IMR-90 (cell line): ENCODE data around the gene SERPINI1. TPM values are rescaled to one million over a fixed set of nuclear protein-coding genes. Genes with fewer than 3 reads are reported as not detected.

ENCODE experiments used
- ATAC-seq: fragments of 200-7000 bp; cut with Tn5 transposase; 2 replicates; pipeline ENCODE4 v1.9.1; 2020; ENCODE audit warnings: low read depth, mild to moderate bottlenecking, moderate library complexity
- BruUV-seq: library from RNA; stranded (reverse); fragments of 400-500 nt; replicated peaks from 2 replicates; lab custom pipeline; 2021; lab: Mats Ljungman, UMichigan
- CTCF ChIA-PET: fragments of 300-600 bp; formaldehyde crosslinking; extraction: SDS; loops from one replicate; lab custom pipeline; 2021; ENCODE audit warnings: antibody characterized with exemption; lab: Yijun Ruan, JAX
- POLR2A ChIA-PET: fragments of 300-600 bp; sonication (Branson Sonifier 250); formaldehyde crosslinking; loops from one replicate; lab custom pipeline; 2022; ENCODE audit warnings: antibody characterized with exemption; ENCODE audit not compliant: unreplicated experiment; lab: Charles Lee
- DNase-seq: peaks from one replicate; pipeline ENCODE4 v3.0.0; 2013
- H2AFZ ChIP-seq: replicated peaks from 2 replicates; pipeline ENCODE3; 2013; ENCODE audit warnings: low read length, mild to moderate bottlenecking; ENCODE audit not compliant: poor library complexity
- H2AK5ac ChIP-seq: 2 replicates; pipeline ENCODE4 v1.6.1; 2013; ENCODE audit warnings: low read depth, low read length, inconsistent platforms
- H2AK9ac ChIP-seq: replicated peaks from 2 replicates; pipeline ENCODE3; 2013; ENCODE audit warnings: mild to moderate bottlenecking, low read depth, low read length, moderate library complexity; ENCODE audit not compliant: poor library complexity
- H2BK120ac ChIP-seq: 2 replicates; pipeline ENCODE4 v1.6.1; 2013; ENCODE audit warnings: low read depth, low read length, inconsistent platforms
- H2BK15ac ChIP-seq: 3 replicates; pipeline ENCODE4 v1.6.1; 2013; ENCODE audit warnings: low read depth, low read length, inconsistent platforms
- H2BK20ac ChIP-seq: 2 replicates; pipeline ENCODE4 v1.6.1; 2013; ENCODE audit warnings: low read depth, mild to moderate bottlenecking, inconsistent platforms, low read length, moderate library complexity
- H2BK5ac ChIP-seq: 2 replicates; pipeline ENCODE4 v1.6.1; 2013; ENCODE audit warnings: mild to moderate bottlenecking, low read depth, low read length, inconsistent platforms; ENCODE audit not compliant: poor library complexity, severe bottlenecking
- H3K14ac ChIP-seq: replicated peaks from 2 replicates; pipeline ENCODE4 v1.6.1; 2013; ENCODE audit warnings: low read depth, low read length, inconsistent platforms
- H3K18ac ChIP-seq: 2 replicates; pipeline ENCODE4 v1.6.1; 2013; ENCODE audit warnings: low read depth, low read length, control low read depth
- H3K23ac ChIP-seq: 2 replicates; pipeline ENCODE4 v1.6.1; 2013; ENCODE audit warnings: low read depth, low read length, inconsistent platforms
- H3K27ac ChIP-seq: 2 replicates; pipeline ENCODE4 v1.5.1; 2013; ENCODE audit warnings: mild to moderate bottlenecking, control low read depth, low read length; ENCODE audit not compliant: insufficient read depth
- H3K27me3 ChIP-seq: 2 replicates; pipeline ENCODE4 v1.6.1; 2013; ENCODE audit warnings: low read length; ENCODE audit not compliant: control insufficient read depth, insufficient read depth
- H3K36me3 ChIP-seq: 2 replicates; pipeline ENCODE4 v1.6.1; 2013; ENCODE audit warnings: low read length, mixed read lengths; ENCODE audit not compliant: control insufficient read depth, insufficient read depth
- H3K4ac ChIP-seq: 2 replicates; pipeline ENCODE4 v1.6.1; 2013; ENCODE audit warnings: low read depth, low read length, inconsistent platforms
- H3K4me1 ChIP-seq: 2 replicates; pipeline ENCODE4 v1.6.1; 2013; ENCODE audit warnings: low read length, mixed read lengths; ENCODE audit not compliant: control insufficient read depth, insufficient read depth
- H3K4me2 ChIP-seq: 2 replicates; pipeline ENCODE4 v1.6.1; 2013; ENCODE audit warnings: low read depth, mild to moderate bottlenecking, control low read depth, low read length, moderate library complexity
- H3K4me3 ChIP-seq: 2 replicates; pipeline ENCODE4 v1.5.1; 2013; ENCODE audit warnings: low read depth, mild to moderate bottlenecking, control low read depth, low read length, moderate library complexity; ENCODE audit not compliant: insufficient read depth
- H3K56ac ChIP-seq: 2 replicates; pipeline ENCODE4 v1.6.1; 2013; ENCODE audit warnings: low read length, inconsistent platforms; ENCODE audit not compliant: insufficient read depth; ENCODE audit errors: extremely low read depth
- H3K79me1 ChIP-seq, 2 experiments: 2 replicates each; pipeline ENCODE4 v1.6.1; 2013; ENCODE audit warnings: low read length in 2 of 2, inconsistent platforms in 1 of 2, low read depth in 1 of 2
- H3K9ac ChIP-seq: 2 replicates; pipeline ENCODE4 v1.6.1; 2013; ENCODE audit warnings: low read depth, low read length, control low read depth
- H3K9me1 ChIP-seq: 2 replicates; pipeline ENCODE4 v1.6.1; 2013; ENCODE audit warnings: low read length, inconsistent platforms; ENCODE audit not compliant: insufficient read depth
- H3K9me3 ChIP-seq: 2 replicates; pipeline ENCODE4 v1.6.1; 2013; ENCODE audit warnings: low read length; ENCODE audit not compliant: control insufficient read depth, insufficient read depth
- H4K20me1 ChIP-seq: 2 replicates; pipeline ENCODE4 v1.6.1; 2013; ENCODE audit warnings: low read length, inconsistent platforms; ENCODE audit not compliant: insufficient read depth
- H4K5ac ChIP-seq: 2 replicates; pipeline ENCODE4 v1.6.1; 2013; ENCODE audit warnings: mild to moderate bottlenecking, low read depth, low read length, control low read depth
- H4K8ac ChIP-seq, 2 experiments: 2 replicates each; pipeline ENCODE4 v1.6.1; 2013; ENCODE audit warnings: low read depth in 2 of 2, low read length in 2 of 2, control low read depth in 1 of 2, inconsistent platforms in 1 of 2
- H4K91ac ChIP-seq: 2 replicates; pipeline ENCODE4 v1.6.1; 2013; ENCODE audit warnings: low read depth, low read length, inconsistent platforms; ENCODE audit not compliant: insufficient read depth
- BHLHE40 ChIP-seq: fragments of 150-350 bp; IDR thresholded peaks from 2 replicates; pipeline ENCODE4 v1.6.1; 2016; ENCODE audit warnings: mild to moderate bottlenecking, low read depth, low read length
- MAFK ChIP-seq: IDR thresholded peaks from 2 replicates; pipeline ENCODE4 v1.6.1; 2012; ENCODE audit warnings: low read depth, low read length, improper control_type of control experiment
- WGBS, 2 experiments: methylation state at CpG; one replicate each; pipeline versions ENCODE4 v1.1.5 to v1.1.7; 2013; ENCODE audit warnings: missing lambda C conversion rate in 2 of 2; ENCODE audit not compliant: insufficient read length in 1 of 2; ENCODE audit errors: extremely low coverage in 2 of 2; 5-methylcytosine and 5-hydroxymethylcytosine counted together
- dilution Hi-C: fragments of 300-500 bp; cut with HindIII; formaldehyde crosslinking; loops from one replicate; pipeline ENCODE4 v1.14.3; 2018; ENCODE audit warnings: low sequenced_read_pairs; ENCODE audit not compliant: unreplicated experiment
- in situ Hi-C: fragments of 300-500 bp; cut with MboI; formaldehyde crosslinking; loops from 3 replicates; pipeline ENCODE4 v1.14.3; 2019; ENCODE audit warnings: low sequenced_read_pairs, inconsistent platforms, mixed read lengths
- intact Hi-C: fragments of 100-400 bp; cut with micrococcal nuclease; formaldehyde crosslinking; loops from 2 replicates; pipeline ENCODE4 v1.10.0; 2022
- polyA plus RNA-seq, 3 experiments: library from polyadenylated mRNA; depleted of rRNA; stranded (reverse); fragments of >200 nt; gene quantifications; 2 replicates each; pipeline ENCODE4 v1.2.3, GENCODE V29; 2012; ENCODE audit warnings: low replicate concordance in 1 of 3
- total RNA-seq: library from RNA; depleted of rRNA; stranded (reverse); fragments of >200 nt; gene quantifications from 2 replicates; pipeline ENCODE4 v1.2.3, GENCODE V29; 2012

Gene SERPINI1
- total and polyA plus RNA-seq, 2 of the 4 experiments (the other 2 are of a cell fraction): 0.36 to 1.3 TPM

DNA sequence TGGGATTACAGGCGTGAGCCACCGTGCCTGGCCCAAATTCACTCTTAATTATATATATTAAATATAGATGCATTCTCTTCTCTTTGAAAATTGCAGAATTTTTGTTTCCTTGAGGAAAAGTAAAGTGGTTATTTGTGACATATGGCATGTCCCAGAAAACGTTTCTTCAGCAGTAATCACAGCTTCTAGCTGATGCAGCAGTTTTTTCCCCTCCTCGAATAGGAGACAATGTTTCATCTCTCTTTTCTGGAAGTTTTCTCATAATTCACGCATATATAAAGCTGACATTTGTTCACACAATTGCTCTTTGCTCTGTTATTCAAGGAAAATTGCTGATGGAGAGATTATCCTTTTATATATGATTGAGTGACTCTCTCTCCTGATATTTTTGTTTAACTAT lies 99.8 kb downstream of the SERPINI1 start:
- no CpG with 5 or more reads among the region's 5 CpGs for WGBS, 2 experiments
- Histone ChIP-seq H2AFZ (no peak overlapping the region), H2BK15ac (no peak overlapping the region), H3K18ac (no peak overlapping the region), H4K8ac (no peak overlapping the region), H2AK5ac (no peak overlapping the region), H3K79me1 (no peaks in the 10 kb centered on the region), H3K4me2 (no peak overlapping the region), H3K23ac (no peak overlapping the region), H4K5ac (no peak overlapping the region), H3K9me3 (no peaks in the 10 kb centered on the region), H3K9ac (no peak overlapping the region), H3K56ac (no peak overlapping the region), H3K4me1 (no peaks in the 10 kb centered on the region), H4K20me1 (no peaks in the 10 kb centered on the region), H4K91ac (no peak overlapping the region), H2AK9ac (no peak overlapping the region), H3K14ac (no peak overlapping the region), H3K27me3 (no peaks in the 10 kb centered on the region), H3K4me3 (no peak overlapping the region), H2BK20ac (no peak overlapping the region), H2BK120ac (no peak overlapping the region), H2BK5ac (no peak overlapping the region), H3K4ac (no peak overlapping the region), H3K27ac (no peak overlapping the region), H3K36me3 (no peaks in the 10 kb centered on the region), H3K9me1 (no peaks in the 10 kb centered on the region)
- dilution Hi-C loops (no loop called here), in situ Hi-C loops (no loop called here), intact Hi-C loops (loop anchor here (5.0 kb wide), 1 partner anchor 47 kb away; no protein-coding TSS in a partner anchor)
- no peak for DNase-seq
- no peak for ATAC-seq
- no TSS peak for BruUV-seq
- peak; percentile 69 for TF ChIP-seq MAFK
- no peak for TF ChIP-seq BHLHE40
- ChIA-PET CTCF (no interaction called here), POLR2A (no interaction called here)
